T-cell (primary cell): ENCODE data around the gene DOCK8. TPM values are rescaled to one million over a fixed set of nuclear protein-coding genes. Genes with fewer than 3 reads are reported as not detected.

ENCODE experiments used
- ATAC-seq, 4 experiments: fragments of 200-7000 bp in 3 of 4; fragments of 150-1000 bp in 1 of 4; cut with Tn5 transposase; replicated peaks in 1 of 4; 1 replicate in 3 of 4; 2 replicates in 1 of 4; pipeline ENCODE4 v1.10.0; 2021; ENCODE audit warnings: moderate library complexity in 3 of 4, mild to moderate bottlenecking in 2 of 4, moderate number of reproducible peaks in 1 of 4
- CTCF ChIA-PET, 2 donors: fragments of 300-600 bp; sonication (Branson Sonifier 250); formaldehyde crosslinking; loops; one replicate each; lab custom pipeline; 2022; ENCODE audit warnings: antibody characterized with exemption in 2 of 2; lab: Charles Lee
- POLR2A ChIA-PET, 2 donors: fragments of 300-600 bp; sonication (Branson Sonifier 250); formaldehyde crosslinking; loops; one replicate each; lab custom pipeline; 2022; ENCODE audit warnings: antibody characterized with exemption in 2 of 2; lab: Charles Lee
- DNase-seq, 35 experiments: peaks; one replicate each; pipeline versions ENCODE4 v3.0.0 to v3.0.0-alpha.2; 2013 to 2023
- H3K27ac ChIP-seq: one replicate; pipeline ENCODE4 v1.5.1; 2013; ENCODE audit warnings: low read length
- H3K27me3 ChIP-seq, 2 experiments: replicated peaks in 1 of 2; 1 replicate in 1 of 2; 2 replicates in 1 of 2; pipeline versions ENCODE4 v1.6.1 to v1.7.0; 2013; ENCODE audit warnings: low read length in 1 of 2, mixed read lengths in 1 of 2; ENCODE audit not compliant: control insufficient read depth in 2 of 2, insufficient read depth in 2 of 2; ENCODE audit errors: extremely low read depth in 1 of 2
- H3K36me3 ChIP-seq, 2 donors: 1 replicate in 1 of 2; 2 replicates in 1 of 2; pipeline versions ENCODE4 v1.6.1 to v1.7.0; 2013; ENCODE audit warnings: low read length in 1 of 2; ENCODE audit not compliant: control insufficient read depth in 2 of 2, insufficient read depth in 1 of 2; ENCODE audit errors: extremely low read depth in 1 of 2
- H3K4me1 ChIP-seq, 2 experiments: 1 replicate in 1 of 2; 2 replicates in 1 of 2; pipeline versions ENCODE4 v1.6.1 to v1.7.0; 2013; ENCODE audit warnings: low read length in 2 of 2, mixed read lengths in 1 of 2; ENCODE audit not compliant: insufficient read depth in 2 of 2, control insufficient read depth in 1 of 2; ENCODE audit errors: extremely low read depth in 1 of 2
- H3K4me3 ChIP-seq, 2 donors: 1 replicate in 1 of 2; 2 replicates in 1 of 2; pipeline versions ENCODE4 v1.5.1 to v1.7.0; 2013; ENCODE audit warnings: mild to moderate bottlenecking in 2 of 2, low read length in 1 of 2, moderate library complexity in 1 of 2; ENCODE audit not compliant: control insufficient read depth in 1 of 2; ENCODE audit errors: extremely low read depth in 1 of 2
- H3K9me3 ChIP-seq: 2 replicates; pipeline ENCODE4 v1.7.0; 2013
- H3K27ac Mint-ChIP-seq, 2 donors: one replicate each; pipeline ENCODE4 v1.8.0; 2020 to 2021; ENCODE audit warnings: mild to moderate bottlenecking in 2 of 2, mixed read lengths in 2 of 2
- H3K27me3 Mint-ChIP-seq, 2 donors: one replicate each; pipeline ENCODE4 v1.8.0; 2021 to 2022; ENCODE audit warnings: mixed read lengths in 2 of 2
- H3K36me3 Mint-ChIP-seq: one replicate; pipeline ENCODE4 v1.8.0; 2021; ENCODE audit warnings: mixed read lengths
- H3K4me1 Mint-ChIP-seq, 3 donors: one replicate each; pipeline ENCODE4 v1.8.0; 2020 to 2022; ENCODE audit warnings: mixed read lengths in 3 of 3, mild to moderate bottlenecking in 1 of 3
- H3K4me3 Mint-ChIP-seq, 3 donors: one replicate each; pipeline ENCODE4 v1.8.0; 2020 to 2022; ENCODE audit warnings: mild to moderate bottlenecking in 3 of 3, mixed read lengths in 3 of 3, moderate library complexity in 3 of 3
- H3K9me3 Mint-ChIP-seq, 3 donors: one replicate each; pipeline ENCODE4 v1.8.0; 2020 to 2022; ENCODE audit warnings: mixed read lengths in 3 of 3
- WGBS: methylation state at CpG from one replicate; pipeline ENCODE4 v1.1.5; 2013; ENCODE audit warnings: missing lambda C conversion rate; ENCODE audit not compliant: insufficient coverage; 5-methylcytosine and 5-hydroxymethylcytosine counted together
- total RNA-seq, 35 experiments: library from RNA in 6 of 35; stranded (reverse) in 6 of 35; fragments of 120-200 nt in 1 of 35; gene quantifications; one replicate each; pipeline versions ENCODE4 v1.2.1 to v1.2.4 and lab custom pipeline; 2013 to 2026

Gene DOCK8
- total RNA-seq, 5 donors from 2014 or later (not counting 1 experiment from before 2014, with no cell fraction given) = 173 to 231 (median 208) TPM

- POLR2A ChIA-PET = no interaction called here
- H3K4me3 ChIP-seq = no peak overlapping the region
- H3K9me3 ChIP-seq = no peaks in the 10 kb centered on the region
- peak overlapping the region; percentile 53 to 78 for H3K27ac Mint-ChIP-seq
- no peak overlapping the region for H3K4me3 Mint-ChIP-seq
- CTCF ChIA-PET = no interaction called here
- no peaks in the 10 kb centered on the region for H3K27me3 Mint-ChIP-seq
- peaks cover 54 to 65% (median 57%) of the 10 kb centered on the region in 3 donors for H3K4me1 Mint-ChIP-seq
- DNase-seq = no peak
- H3K27me3 ChIP-seq = no peaks in the 10 kb centered on the region
- no peak overlapping the region for H3K27ac ChIP-seq
- H3K4me1 ChIP-seq = peaks cover 2 to 11% of the 10 kb centered on the region in 2 experiments
- ATAC-seq = no peak
- 100% methylated on average over 2 of the region's 3 CpGs for WGBS
- H3K36me3 ChIP-seq = peaks cover 6 to 70% of the 10 kb centered on the region in 2 donors
- H3K9me3 Mint-ChIP-seq = no peaks in the 10 kb centered on the region
- H3K36me3 Mint-ChIP-seq = peaks cover 58% of the 10 kb centered on the region
These were observed 81.7 kb downstream of the DOCK8 start for GRCh38 chr9:296411-296810.

GRCh38 chr9:297104-297972 lies 82.7 kb downstream of the DOCK8 start:
- CTCF ChIA-PET = interaction anchor here in 1 of 2 donors (0.5 kb wide), 1 partner anchor 12 kb away, joined by 3 read pairs; no protein-coding TSS in a partner anchor
- Mint-ChIP-seq H3K4me1 (peaks cover 57 to 70% (median 57%) of the 10 kb centered on the region in 3 donors), H3K36me3 (peaks cover 68% of the 10 kb centered on the region), H3K27me3 (no peaks in the 10 kb centered on the region), H3K27ac (peak overlapping the region; percentile 53 to 78), H3K9me3 (no peaks in the 10 kb centered on the region), H3K4me3 (peak overlapping the region in 1 of 3 donors; percentile 25)
- H3K4me1 ChIP-seq = peaks cover 2 to 11% of the 10 kb centered on the region in 2 experiments
- WGBS = 20% methylated on average over 1 of the region's 6 CpGs
- no peak overlapping the region for H3K27ac ChIP-seq
- H3K9me3 ChIP-seq = no peaks in the 10 kb centered on the region
- H3K4me3 ChIP-seq = no peak overlapping the region
- ATAC-seq = peak in 3 of 4 experiments; percentile 48 to 78 (median 61)
- H3K36me3 ChIP-seq = peaks cover 6 to 69% of the 10 kb centered on the region in 2 donors
- no peaks in the 10 kb centered on the region for H3K27me3 ChIP-seq
- DNase-seq = peak in 3 of 35 experiments; percentile 5 to 47 (median 9)
- POLR2A ChIA-PET = no interaction called here

GRCh38 chr9:303502-303901 lies 88.8 kb downstream of the DOCK8 start:
- Histone ChIP-seq H3K4me3 (no peak overlapping the region), H3K27me3 (no peaks in the 10 kb centered on the region), H3K9me3 (no peaks in the 10 kb centered on the region), H3K27ac (no peak overlapping the region), H3K36me3 (peaks cover 0 to 63% of the 10 kb centered on the region in 2 donors), H3K4me1 (no peaks in the 10 kb centered on the region)
- Mint-ChIP-seq H3K9me3 (no peaks in the 10 kb centered on the region), H3K27ac (peak overlapping the region in 1 of 2 donors; percentile 92), H3K4me1 (peaks cover 13 to 48% (median 20%) of the 10 kb centered on the region in 3 donors), H3K36me3 (peaks cover 59% of the 10 kb centered on the region), H3K4me3 (no peak overlapping the region), H3K27me3 (no peaks in the 10 kb centered on the region)
- WGBS = no CpG with 5 or more reads among the region's 5 CpGs
- ATAC-seq (no peak), DNase-seq (no peak)
- ChIA-PET POLR2A (no interaction called here), CTCF (no interaction called here)

- peak overlapping the region; percentile 21 for H3K27ac ChIP-seq
- Mint-ChIP-seq H3K36me3 (peaks cover 63% of the 10 kb centered on the region), H3K27me3 (no peaks in the 10 kb centered on the region), H3K9me3 (no peaks in the 10 kb centered on the region), H3K27ac (peak overlapping the region in 1 of 2 donors; percentile 92), H3K4me3 (peak overlapping the region in 1 of 3 donors; percentile 71), H3K4me1 (peaks cover 13 to 46% (median 18%) of the 10 kb centered on the region in 3 donors)
- no peaks in the 10 kb centered on the region for H3K27me3 ChIP-seq
- H3K36me3 ChIP-seq = peaks cover 0 to 63% of the 10 kb centered on the region in 2 donors
- no peaks in the 10 kb centered on the region for H3K4me1 ChIP-seq
- DNase-seq = no peak
- H3K4me3 ChIP-seq = no peak overlapping the region
- ChIA-PET POLR2A (no interaction called here), CTCF (no interaction called here)
- no peaks in the 10 kb centered on the region for H3K9me3 ChIP-seq
- ATAC-seq = no peak
- 100% methylated on average over 1 of the region's 4 CpGs for WGBS
These were observed 89.4 kb downstream of the DOCK8 start for GRCh38 chr9:304106-304505.

GRCh38 chr9:304519-305185 lies 90.0 kb downstream of the DOCK8 start:
- Mint-ChIP-seq H3K27me3 (no peaks in the 10 kb centered on the region), H3K4me3 (peak overlapping the region in 1 of 3 donors; percentile 71), H3K36me3 (peaks cover 63% of the 10 kb centered on the region), H3K4me1 (peaks cover 13 to 46% (median 18%) of the 10 kb centered on the region in 3 donors), H3K9me3 (no peaks in the 10 kb centered on the region), H3K27ac (peak overlapping the region; percentile 11 to 92)
- 93% methylated on average over 8 of the region's 10 CpGs for WGBS
- ATAC-seq = peak in 1 of 4 experiments; percentile 62
- ChIA-PET CTCF (interaction anchor here in 1 of 2 donors (0.8 kb wide), 1 partner anchor 12 kb away, joined by 3 read pairs; no protein-coding TSS in a partner anchor), POLR2A (no interaction called here)
- Histone ChIP-seq H3K27ac (peak overlapping the region; percentile 21), H3K4me1 (no peaks in the 10 kb centered on the region), H3K4me3 (no peak overlapping the region), H3K36me3 (peaks cover 0 to 64% of the 10 kb centered on the region in 2 donors), H3K27me3 (no peaks in the 10 kb centered on the region), H3K9me3 (no peaks in the 10 kb centered on the region)
- DNase-seq = peak in 1 of 35 experiments; percentile 38

GRCh38 chr9:306907-307306 lies 92.2 kb downstream of the DOCK8 start:
- ChIA-PET CTCF (no interaction called here), POLR2A (no interaction called here)
- Mint-ChIP-seq H3K9me3 (no peaks in the 10 kb centered on the region), H3K27ac (no peak overlapping the region), H3K4me1 (peaks cover 0 to 30% (median 7%) of the 10 kb centered on the region in 3 donors), H3K4me3 (no peak overlapping the region), H3K36me3 (peaks cover 48% of the 10 kb centered on the region), H3K27me3 (no peaks in the 10 kb centered on the region)
- no peak overlapping the region for H3K4me3 ChIP-seq
- no peak overlapping the region for H3K27ac ChIP-seq
- no peaks in the 10 kb centered on the region for H3K4me1 ChIP-seq
- WGBS = 92% methylated on average over 4 of the region's 7 CpGs
- ATAC-seq (peak; percentile 54 to 90 (median 76)), DNase-seq (peak; percentile 7 to 76 (median 43))
- H3K36me3 ChIP-seq = peaks cover 7 to 58% of the 10 kb centered on the region in 2 donors
- no peaks in the 10 kb centered on the region for H3K9me3 ChIP-seq
- no peaks in the 10 kb centered on the region for H3K27me3 ChIP-seq
